NCI-H146 treated with DMSO at 0.1 percent for 48 hours (cell line): Measurements from ENCODE around the gene TIAM2.
A peak's percentile ranks its signal among the peaks of the same experiment; 100 is the strongest.
"Not testable (repeated sequence)": the region's sequence is repeated elsewhere in the genome, so short reads cannot be mapped to it uniquely, and the experiment has no call there.

Experiments
- DNase-seq: peaks from one replicate; lab custom pipeline; 2025; ENCODE audit not compliant: unreplicated experiment; lab: John Stamatoyannopoulos, UW

The TIAM2 gene

GRCh38 chr6:155253337-155253736, 258.2 kb downstream of the TIAM2 start:
- no peak for DNase-seq

- no peak for DNase-seq
Observed at GRCh38 chr6:155254139-155254538, 259.0 kb downstream of the TIAM2 start.

GRCh38 chr6:155256122-155256795, 261.1 kb downstream of the TIAM2 start:
- DNase-seq, result no peak

GRCh38 chr6:155257796-155258195, 262.7 kb downstream of the TIAM2 start:
- no peak for DNase-seq

GRCh38 chr6:155259204-155259603, 264.1 kb downstream of the TIAM2 start:
- no peak for DNase-seq

- no peak for DNase-seq
Observed at GRCh38 chr6:155259897-155260296, 264.8 kb downstream of the TIAM2 start.

- DNase-seq, result no peak
Observed at GRCh38 chr6:155260686-155261085, 265.6 kb downstream of the TIAM2 start.

- DNase-seq, result no peak
Observed at GRCh38 chr6:155261111-155261900, 266.2 kb downstream of the TIAM2 start.

GRCh38 chr6:155262655-155263054, 267.5 kb downstream of the TIAM2 start:
- DNase-seq, result no peak

GRCh38 chr6:155263373-155264063, 268.4 kb downstream of the TIAM2 start, which contains the start of gene CLDN20:
TSS of gene CLDN20 (plus strand) at chr6:155264013. CDS start at chr6:155275720, 11,707 bp downstream.
- no peak for DNase-seq

- no peak for DNase-seq
Observed at GRCh38 chr6:155264693-155265320, 269.7 kb downstream of the TIAM2 start.

GRCh38 chr6:155265843-155266535, 270.9 kb downstream of the TIAM2 start:
- no peak for DNase-seq

- DNase-seq, result peak; percentile 11
Observed at GRCh38 chr6:155267411-155267810, 272.3 kb downstream of the TIAM2 start.

GRCh38 chr6:155268088-155268867, 273.2 kb downstream of the TIAM2 start:
- not testable (repeated sequence) for DNase-seq

- DNase-seq, result no peak
Observed at GRCh38 chr6:155269765-155270164, 274.6 kb downstream of the TIAM2 start.

GRCh38 chr6:155270561-155271091, 275.5 kb downstream of the TIAM2 start:
- DNase-seq, result peak; percentile 34

- DNase-seq, result no peak
Observed at GRCh38 chr6:155271145-155271544, 276.0 kb downstream of the TIAM2 start.

- DNase-seq, result no peak
Observed at GRCh38 chr6:155272353-155273232, 277.5 kb downstream of the TIAM2 start.

GRCh38 chr6:155273431-155273830, 278.3 kb downstream of the TIAM2 start:
- no peak for DNase-seq
